ENCODE data around the gene BCL3.

BCL3 gene

DNA sequence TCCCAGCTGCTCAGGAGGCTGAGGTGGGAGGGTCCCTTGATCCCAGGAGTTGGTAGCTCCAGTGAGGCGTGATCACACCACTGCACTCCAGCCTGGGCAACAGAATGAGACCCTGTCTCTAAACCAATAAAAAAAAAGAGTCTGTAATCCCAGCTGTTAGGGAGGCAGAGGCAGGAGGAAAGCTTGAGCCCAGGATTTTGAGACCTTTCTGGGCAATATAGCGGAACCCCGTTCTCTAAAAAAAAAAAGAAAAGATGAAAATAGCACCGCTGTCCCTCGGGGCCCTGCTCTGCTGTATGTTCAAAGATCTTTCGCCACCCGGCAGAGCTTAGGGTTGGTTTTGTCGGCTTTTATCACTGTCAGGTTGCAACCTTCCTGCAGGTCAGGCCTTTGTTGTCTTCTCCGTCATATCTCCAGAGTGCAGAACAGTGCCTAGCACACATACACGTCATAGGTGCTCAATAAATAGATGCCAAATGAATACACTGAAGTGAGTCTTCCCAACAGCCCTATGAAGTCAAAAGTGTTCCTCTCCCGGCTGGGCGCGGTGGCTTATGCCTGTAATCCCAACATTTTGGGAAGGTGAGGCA, 47.0 kb downstream of the BCL3 start:
- no peak for DNase-seq

DNA sequence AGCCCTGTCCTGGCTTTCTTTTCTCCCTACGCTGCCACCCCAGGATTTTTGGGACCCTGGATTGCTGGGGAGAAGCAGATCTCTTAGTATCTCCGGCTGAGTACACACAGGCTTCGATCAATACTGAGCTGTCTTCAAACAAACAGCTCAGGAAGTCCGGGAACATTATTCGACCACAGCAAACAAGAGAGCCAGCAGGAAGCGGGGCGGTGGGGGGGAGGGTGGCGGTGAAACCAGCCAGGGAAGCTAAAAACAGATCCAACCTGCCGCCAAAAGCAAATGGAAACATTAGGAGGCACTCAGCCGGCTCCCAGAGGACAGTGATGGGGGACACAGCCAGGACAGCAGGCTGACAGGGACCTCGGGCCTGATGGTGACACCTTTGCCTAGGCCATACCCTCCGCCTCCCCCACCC, 48.2 kb downstream of the BCL3 start:
- DNase-seq, result no peak

DNA sequence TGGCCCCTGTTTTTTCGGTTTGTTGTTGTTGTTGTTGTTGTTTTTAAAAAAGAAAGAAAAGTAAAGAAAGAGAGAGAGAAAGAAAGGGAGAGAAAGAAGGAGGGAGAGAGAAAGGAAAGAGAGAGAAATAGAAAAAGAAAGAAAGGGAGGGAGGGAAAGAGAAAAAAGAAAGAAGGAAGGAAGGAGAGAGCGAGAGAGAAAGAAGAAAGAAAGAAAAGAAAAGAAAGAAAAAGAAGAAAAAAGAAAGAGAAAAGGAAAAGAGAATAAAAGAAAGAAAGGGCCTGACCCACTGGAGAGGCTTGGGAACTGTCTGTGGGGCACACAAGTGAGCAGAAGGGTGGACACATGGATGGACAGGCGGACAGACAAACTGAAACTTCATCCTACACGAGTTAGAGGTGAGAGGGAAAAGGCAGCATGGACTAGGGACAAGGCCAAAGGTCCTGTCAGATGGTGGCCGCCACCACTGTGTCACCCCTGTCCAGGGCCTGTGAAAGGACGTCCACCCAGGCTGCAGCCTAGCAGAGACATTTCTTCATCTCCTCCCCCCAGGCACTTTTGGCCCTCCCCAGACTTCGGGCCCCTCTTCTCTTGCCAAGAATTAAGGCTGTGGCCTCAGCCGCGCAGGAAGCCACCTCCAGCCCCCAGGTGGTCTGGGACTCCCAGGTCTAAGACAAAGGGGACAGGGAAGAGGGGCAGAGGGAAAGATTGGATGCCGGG, 51.3 kb downstream of the BCL3 start:
- DNase-seq, result no peak

DNA sequence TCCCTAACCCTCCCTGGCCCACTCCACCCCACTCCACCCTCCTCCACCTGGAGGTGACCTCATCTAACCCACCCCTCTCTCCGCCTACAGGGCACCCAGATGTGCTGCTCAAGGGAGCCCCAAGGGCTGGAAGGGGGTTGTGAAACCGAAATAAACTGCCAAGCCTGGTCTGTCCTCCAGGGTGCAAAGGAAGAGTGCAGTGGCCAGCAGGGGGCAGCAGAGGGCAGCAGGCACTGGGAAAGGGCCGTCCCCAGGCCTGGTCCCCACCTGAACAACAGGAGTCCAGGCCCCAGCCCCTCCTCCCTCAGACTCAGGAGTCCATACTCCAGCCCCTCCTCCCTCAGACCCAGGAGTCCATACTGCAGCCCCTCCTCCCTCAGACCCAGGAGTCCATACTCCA, 52.0 kb downstream of the BCL3 start:
- peak; percentile 93 for DNase-seq

DNA sequence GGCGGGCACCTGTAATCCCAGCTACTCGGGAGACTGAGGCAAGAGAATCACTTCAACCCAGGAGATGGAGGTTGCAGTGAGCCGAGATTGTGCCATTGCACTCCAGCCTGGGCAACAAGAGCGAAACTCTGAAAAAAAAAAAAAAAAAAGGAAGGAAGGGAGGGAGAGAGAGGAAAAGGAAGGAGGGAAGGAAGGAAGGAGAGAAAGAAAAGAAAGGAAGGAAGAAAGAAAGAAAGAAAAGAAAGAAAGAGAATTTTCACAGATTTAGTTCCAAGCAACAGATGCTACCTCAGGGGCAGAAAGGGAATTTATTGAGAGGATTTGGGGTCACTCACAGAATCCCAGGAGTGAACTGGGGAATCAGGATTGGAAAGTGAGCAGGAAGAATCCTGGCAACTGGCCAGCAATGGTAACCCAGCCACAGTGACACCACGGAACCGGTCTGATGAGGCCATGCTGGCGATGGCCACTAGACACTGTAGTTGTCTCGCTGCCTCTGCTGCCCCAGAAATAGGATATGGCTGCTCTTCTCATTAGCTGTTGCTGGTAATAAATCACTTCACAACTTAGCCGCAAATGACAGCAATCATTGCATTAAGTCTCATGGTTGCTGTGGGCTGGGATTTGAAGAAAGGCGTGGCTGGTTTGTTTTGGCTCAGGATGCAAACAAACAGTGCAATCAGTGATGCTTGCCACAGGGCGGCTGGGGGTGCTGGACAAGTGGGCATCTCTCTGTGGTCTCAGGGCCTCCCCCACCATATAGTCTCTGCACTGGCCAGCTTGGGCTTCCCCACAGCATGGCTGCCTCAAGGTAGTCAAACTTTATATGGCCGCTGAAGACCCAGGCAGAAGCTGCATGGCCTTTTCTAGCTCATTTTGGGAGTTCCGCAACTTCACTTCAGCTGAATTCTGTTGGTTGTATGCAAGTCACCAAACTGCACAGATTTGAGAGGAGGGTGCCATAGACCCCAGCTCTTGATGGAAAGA, 55.2 kb downstream of the BCL3 start:
- no peak for DNase-seq

DNA sequence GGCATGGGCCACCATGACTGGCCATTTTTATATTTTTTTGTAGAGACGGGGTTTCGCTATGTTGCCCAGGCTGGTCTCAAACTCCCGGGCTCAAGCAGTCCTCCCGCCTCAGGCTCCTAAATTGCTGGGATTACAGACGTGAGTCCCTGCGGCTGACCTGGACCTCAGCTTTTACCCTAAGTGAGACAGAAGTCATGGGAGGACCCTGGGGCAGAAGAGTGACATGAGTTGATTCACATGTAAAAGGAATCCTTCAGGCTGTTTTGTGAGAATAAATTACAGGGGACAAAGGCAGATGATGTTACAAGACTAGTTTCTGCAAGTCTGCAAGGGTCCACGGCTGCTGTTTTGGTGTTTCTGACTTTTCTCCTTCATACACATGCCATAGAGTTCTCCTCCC, 57.8 kb downstream of the BCL3 start:
- DNase-seq, result peak; percentile 13

DNA sequence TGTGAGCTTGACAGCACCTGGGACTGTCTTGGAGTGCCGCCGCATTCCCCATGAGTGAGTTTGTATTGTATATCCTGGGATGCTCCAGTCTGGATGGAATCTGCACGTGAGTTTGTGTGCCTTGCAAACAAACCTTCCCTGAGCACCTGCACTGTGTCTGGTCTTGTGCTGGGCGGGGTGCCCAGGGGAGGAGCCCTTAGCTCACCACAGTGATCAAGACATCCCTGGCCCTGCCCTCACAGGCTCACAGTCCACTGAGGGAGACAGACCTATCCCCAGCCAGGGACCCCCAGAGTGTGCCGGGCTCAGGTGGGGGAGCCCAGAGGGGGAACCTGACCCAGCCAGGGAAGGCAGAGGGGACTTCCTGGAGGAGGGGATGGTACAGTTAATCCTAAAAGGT, 58.7 kb downstream of the BCL3 start:
- no peak for DNase-seq

DNA sequence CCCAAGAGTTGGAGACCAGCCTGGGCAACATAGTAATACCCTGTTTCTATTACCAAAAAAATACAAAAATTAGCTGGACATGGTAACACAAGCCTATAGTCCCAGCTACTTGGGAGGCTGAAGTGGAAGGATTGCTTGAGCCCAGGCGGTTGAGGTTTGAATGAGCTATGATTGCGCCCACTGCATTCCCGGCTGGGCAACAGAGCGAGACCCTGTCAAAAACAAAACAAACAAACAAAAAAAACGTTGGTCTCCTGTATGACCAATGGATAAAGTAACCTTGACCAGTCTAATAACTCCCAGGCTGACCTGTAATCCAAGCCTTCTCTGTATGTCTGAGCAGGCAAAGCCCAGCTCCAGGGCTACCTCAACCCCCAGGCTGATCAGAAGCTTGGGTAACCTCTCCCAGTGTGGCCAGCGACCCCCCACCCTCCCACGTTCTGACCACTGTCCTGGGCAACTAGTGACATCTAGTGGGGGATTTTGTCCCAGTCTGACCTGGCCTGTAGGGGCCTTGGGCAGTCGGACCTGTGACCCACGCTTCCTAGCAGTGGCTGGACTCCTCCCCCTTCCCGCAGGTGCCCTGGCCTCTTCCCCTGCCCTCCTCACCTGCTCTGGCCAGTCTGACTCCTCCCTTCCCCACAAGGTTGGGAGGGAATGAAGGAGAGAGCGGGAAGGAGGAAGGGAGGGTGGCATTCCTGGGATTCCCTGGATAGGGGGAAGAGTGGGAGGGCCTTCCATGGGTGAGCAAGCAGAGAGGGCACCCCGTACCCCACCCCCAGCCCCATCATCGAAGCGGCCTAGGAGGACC, 59.3 kb downstream of the BCL3 start:
- peak; percentile 80 for DNase-seq

DNA sequence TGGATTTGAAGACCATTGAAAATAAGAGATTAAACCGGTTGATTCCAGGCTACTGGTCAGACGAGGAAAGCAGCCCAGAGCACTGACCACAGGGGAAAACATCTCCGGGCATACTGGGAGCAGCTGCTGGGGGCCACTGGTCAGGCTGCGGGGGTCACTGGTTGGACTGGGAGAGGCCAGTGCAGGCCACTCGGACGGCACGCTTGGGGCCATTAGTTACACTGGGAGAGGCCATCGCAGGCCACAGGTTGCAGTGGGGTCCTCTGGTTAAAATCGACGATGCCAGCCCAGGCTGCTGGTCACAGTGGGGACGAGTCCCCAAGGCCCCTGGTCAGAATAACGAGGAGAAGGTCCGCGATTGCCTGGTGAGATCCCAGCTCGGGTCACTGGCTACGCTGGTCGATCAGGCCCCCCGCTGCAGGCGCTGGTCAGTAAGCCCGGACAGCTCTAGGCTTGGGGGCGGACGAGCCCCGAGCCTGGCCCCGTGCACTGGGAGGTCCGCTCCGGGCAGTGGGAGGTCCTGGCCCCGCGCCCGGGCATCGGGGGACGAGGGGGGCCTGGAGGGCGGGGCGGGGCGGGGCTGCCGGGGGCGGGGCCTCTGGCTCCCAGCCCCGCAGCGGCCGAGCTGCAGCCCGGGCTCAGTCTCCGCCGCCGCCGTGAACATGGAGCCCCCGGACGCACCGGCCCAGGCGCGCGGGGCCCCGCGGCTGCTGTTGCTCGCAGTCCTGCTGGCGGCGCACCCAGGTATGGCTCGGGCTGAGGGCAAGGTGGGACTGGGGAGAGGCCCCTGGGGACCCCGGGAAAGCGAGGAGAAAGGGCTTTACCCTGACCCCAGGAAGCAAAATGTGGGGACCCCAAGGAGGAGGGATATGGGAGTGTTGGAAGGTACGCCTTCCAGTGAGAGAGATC, 60.2 kb downstream of the BCL3 start, which contains the start of gene BCAM:
Gene BCAM, plus strand, starts transcription at position 641 of the 909 bp plus-strand sequence. Its CDS starts 22 bp downstream, at position 663.
- peak; percentile 37 for DNase-seq
